Upper lobe of left lung (tissue), 4 donors: ENCODE results near the gene AXIN2.

Experiments used
- CTCF ChIP-seq, 6 experiments: fragments of 450-650 bp in 4 of 6; fragments of 200-600 bp in 2 of 6; sonication (generic) in 2 of 6; IDR thresholded peaks; one replicate each; pipeline ENCODE4 v1.5.1; 2016 to 2019; ENCODE audit warnings: antibody characterized with exemption in 6 of 6
- EP300 ChIP-seq, 4 donors: sonication (generic); formaldehyde crosslinking; IDR thresholded peaks; one replicate each; pipeline ENCODE4 v1.5.1; 2017; ENCODE audit warnings: antibody characterized with exemption in 4 of 4, control low read depth in 2 of 4
- POLR2A ChIP-seq, 4 donors: fragments of 450-650 bp; IDR thresholded peaks; one replicate each; pipeline ENCODE4 v1.5.1; 2016 to 2017; ENCODE audit warnings: antibody characterized with exemption in 4 of 4, mild to moderate bottlenecking in 2 of 4
- POLR2AphosphoS5 ChIP-seq, 2 donors: sonication (generic); formaldehyde crosslinking; IDR thresholded peaks; one replicate each; pipeline ENCODE4 v1.5.1; 2017; ENCODE audit warnings: antibody characterized with exemption in 2 of 2

GRCh38 chr17:65557349-65558310, 3.8 kb downstream of the AXIN2 start:
- TF ChIP-seq CTCF (IDR thresholded peaks at IDR 0.05) (no peak), POLR2AphosphoS5 (IDR thresholded peaks at IDR 0.05) (no peak), EP300 (IDR thresholded peaks at IDR 0.05) (no peak), POLR2A (IDR thresholded peaks at IDR 0.05) (no peak)
